GM23248 (cell line): ENCODE results near the gene OXSR1.

ENCODE experiments used
- EZH2 ChIP-seq: fragments of 200-600 bp; sonication (generic); IDR thresholded peaks from 2 replicates; pipeline ENCODE4 v1.6.1; 2018; ENCODE audit warnings: antibody characterized with exemption, mild to moderate bottlenecking; ENCODE audit not compliant: insufficient read depth, poor library complexity, severe bottlenecking
- EZH2phosphoT487 ChIP-seq: fragments of 200-600 bp; sonication (generic); IDR thresholded peaks from 2 replicates; pipeline ENCODE4 v1.6.1; 2018; ENCODE audit warnings: antibody characterized with exemption, moderate library complexity, mild to moderate bottlenecking, low read depth; ENCODE audit not compliant: insufficient read depth

GRCh38 chr3:38267662-38268061, 102.3 kb downstream of the OXSR1 start:
- TF ChIP-seq EZH2 = no peak
- TF ChIP-seq EZH2phosphoT487 = no peak
